Measurements from ENCODE around the gene KRTAP2-1. TPM values are rescaled to one million over a fixed set of nuclear protein-coding genes. Genes with fewer than 3 reads are reported as not detected.
"Not testable (repeated sequence)": the region's sequence is repeated elsewhere in the genome, so short reads cannot be mapped to it uniquely, and the experiment has no call there.

KRTAP2-1 gene, protein sequence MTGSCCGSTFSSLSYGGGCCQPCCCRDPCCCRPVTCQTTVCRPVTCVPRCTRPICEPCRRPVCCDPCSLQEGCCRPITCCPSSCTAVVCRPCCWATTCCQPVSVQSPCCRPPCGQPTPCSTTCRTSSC
- not detected in 2 replicates for total RNA-seq (ENCODE audit: low replicate concordance)

GRCh38 chr17:41046735-41047465, at the start of gene KRTAP2-1:
Gene KRTAP2-1 (minus strand): TSS chr17:41047316. CDS start chr17:41047267, 49 bp downstream.
- DNase-seq (ENCODE audit: low read depth); H3K4me3 ChIP-seq (ENCODE audit: low read depth, low read length): not testable (repeated sequence)

GRCh38 chr17:41096055-41096454, 48.9 kb upstream of the KRTAP2-1 start:
- H3K4me3 ChIP-seq (ENCODE audit: low read depth, low read length): no peak overlapping the region
- TF ChIP-seq, protein P1, sequence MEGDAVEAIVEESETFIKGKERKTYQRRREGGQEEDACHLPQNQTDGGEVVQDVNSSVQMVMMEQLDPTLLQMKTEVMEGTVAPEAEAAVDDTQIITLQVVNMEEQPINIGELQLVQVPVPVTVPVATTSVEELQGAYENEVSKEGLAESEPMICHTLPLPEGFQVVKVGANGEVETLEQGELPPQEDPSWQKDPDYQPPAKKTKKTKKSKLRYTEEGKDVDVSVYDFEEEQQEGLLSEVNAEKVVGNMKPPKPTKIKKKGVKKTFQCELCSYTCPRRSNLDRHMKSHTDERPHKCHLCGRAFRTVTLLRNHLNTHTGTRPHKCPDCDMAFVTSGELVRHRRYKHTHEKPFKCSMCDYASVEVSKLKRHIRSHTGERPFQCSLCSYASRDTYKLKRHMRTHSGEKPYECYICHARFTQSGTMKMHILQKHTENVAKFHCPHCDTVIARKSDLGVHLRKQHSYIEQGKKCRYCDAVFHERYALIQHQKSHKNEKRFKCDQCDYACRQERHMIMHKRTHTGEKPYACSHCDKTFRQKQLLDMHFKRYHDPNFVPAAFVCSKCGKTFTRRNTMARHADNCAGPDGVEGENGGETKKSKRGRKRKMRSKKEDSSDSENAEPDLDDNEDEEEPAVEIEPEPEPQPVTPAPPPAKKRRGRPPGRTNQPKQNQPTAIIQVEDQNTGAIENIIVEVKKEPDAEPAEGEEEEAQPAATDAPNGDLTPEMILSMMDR (IDR thresholded peaks at IDR 0.05; ENCODE audit: insufficient read depth, low read length): no peak
- DNase-seq (ENCODE audit: low read depth): no peak

DNA sequence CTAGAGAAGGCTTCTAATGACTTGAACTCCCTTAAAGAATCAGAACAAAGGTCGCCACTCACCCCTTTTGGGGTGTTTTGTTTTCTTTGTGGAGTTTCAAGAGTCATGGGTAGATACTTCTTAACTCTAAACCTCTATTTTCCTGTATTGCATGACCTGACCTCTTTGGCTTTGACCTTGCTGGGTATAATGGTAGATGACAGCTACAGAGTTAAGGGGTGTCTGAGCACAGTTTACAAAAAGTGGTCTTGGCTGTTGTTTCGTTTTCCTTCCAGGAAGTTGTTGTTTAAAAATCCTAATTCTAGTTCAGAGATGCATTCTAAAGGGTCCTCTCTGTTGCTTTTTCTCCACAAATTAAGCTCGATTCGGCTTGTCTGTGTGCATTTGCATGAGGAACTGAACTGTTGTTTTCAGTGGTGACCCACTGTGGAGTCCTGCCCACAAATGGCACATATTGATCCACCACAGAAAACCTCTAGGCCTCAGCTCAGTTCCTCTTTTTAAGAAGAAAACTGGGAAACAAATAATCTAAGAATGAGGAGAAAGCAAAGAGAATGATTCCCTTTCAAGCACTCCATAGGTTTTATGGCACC, 41.7 kb upstream of the KRTAP2-1 start:
- not testable (repeated sequence) for DNase-seq (ENCODE audit: low read depth); H3K4me3 ChIP-seq (ENCODE audit: low read depth, low read length)

DNA sequence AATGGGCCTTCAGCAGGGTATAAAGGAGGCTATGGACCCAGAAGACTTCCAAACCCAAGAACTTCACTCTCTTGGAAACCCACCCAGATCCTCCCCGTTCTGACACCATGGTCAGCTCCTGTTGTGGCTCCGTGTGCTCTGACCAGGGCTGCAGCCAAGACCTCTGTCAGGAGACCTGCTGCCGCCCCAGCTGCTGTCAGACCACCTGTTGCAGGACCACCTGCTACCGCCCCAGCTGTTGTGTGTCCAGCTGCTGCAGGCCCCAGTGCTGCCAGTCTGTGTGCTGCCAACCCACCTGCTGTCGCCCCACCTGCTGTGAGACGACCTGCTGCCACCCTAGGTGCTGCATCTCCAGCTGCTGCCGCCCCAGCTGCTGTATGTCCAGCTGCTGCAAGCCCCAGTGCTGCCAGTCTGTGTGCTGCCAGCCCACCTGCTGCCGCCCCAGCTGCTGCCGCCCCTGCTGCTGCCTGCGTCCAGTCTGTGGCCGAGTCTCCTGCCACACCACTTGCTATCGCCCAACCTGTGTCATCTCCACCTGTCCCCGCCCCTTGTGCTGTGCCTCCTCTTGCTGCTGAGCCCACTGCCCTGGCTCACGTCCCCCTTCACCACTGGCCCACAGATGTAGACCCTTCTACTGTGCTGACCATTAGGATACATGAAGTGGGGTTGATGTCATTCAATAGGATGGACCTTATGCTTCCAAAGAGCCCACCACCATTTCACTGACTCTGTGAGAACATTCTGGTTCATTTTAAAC, 37.2 kb upstream of the KRTAP2-1 start, which contains the start of gene KRTAP4-7:
Gene KRTAP4-7 (plus strand): TSS at position 51 of the 757 bp plus-strand sequence. CDS start 57 bp downstream, at position 108.
- not testable (repeated sequence) for H3K4me3 ChIP-seq (ENCODE audit: low read depth, low read length); DNase-seq (ENCODE audit: low read depth)

- H3K4me3 ChIP-seq (ENCODE audit: low read depth, low read length); DNase-seq (ENCODE audit: low read depth): not testable (repeated sequence)
Measured at GRCh38 chr17:41083427-41083826, 36.3 kb upstream of the KRTAP2-1 start.

DNA sequence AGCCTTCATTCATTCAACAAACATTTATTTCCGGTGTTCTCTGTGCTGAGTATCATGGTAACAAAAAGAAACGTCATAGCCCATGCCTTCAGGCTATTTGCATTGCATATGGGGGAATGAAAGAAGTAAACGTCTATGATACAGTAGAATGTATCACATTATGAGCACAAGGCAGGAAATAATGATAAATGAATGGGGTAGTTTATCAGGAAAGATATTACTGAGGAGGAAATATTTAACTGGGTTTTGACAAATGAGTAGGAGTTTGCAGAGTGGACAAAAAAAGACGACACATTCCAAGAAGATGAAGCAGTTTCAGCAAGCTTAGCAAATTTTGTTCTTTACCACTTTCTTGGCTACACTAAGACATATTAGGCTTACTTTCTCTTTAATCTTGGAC, 35.5 kb upstream of the KRTAP2-1 start:
- TF ChIP-seq, protein P1 (IDR thresholded peaks at IDR 0.05; ENCODE audit: insufficient read depth, low read length): no peak
- no peak for DNase-seq (ENCODE audit: low read depth)
- no peak overlapping the region for H3K4me3 ChIP-seq (ENCODE audit: low read depth, low read length)

DNA sequence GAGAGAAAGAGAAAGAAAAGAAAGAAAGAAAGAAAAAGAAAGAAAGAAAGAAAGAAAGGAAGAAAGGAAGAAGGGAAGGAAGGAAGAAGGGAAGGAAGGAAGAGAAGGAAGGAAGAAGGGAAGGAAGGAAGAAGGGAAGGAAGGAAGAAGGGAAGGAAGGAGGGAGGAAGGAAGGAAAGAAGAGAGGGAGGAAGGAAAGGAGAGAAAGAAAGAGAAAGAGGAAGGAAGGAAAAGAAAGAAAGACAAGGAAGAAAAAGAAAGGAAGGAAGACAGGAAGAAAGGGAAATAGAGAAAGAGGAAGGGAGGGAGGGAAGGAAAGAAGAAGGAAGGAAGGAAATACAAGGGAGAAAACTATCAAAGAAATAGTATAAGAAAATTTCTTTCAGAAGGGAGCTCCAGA, 29.7 kb upstream of the KRTAP2-1 start:
- DNase-seq (ENCODE audit: low read depth): no peak
- no peak overlapping the region for H3K4me3 ChIP-seq (ENCODE audit: low read depth, low read length)
- TF ChIP-seq, protein P1 (IDR thresholded peaks at IDR 0.05; ENCODE audit: insufficient read depth, low read length): no peak

GRCh38 chr17:41073676-41074075, 26.6 kb upstream of the KRTAP2-1 start:
- TF ChIP-seq, protein P1 (IDR thresholded peaks at IDR 0.05; ENCODE audit: insufficient read depth, low read length): no peak
- no peak overlapping the region for H3K4me3 ChIP-seq (ENCODE audit: low read depth, low read length)

More at GRCh38 chr17:41073676-41074075, 26.6 kb upstream of the KRTAP2-1 start:
- DNase-seq (ENCODE audit: low read depth): no peak

All from fibroblast of the aortic adventitia (primary cell).